GM21786 (cell line): Measurements from ENCODE around the gene ZBP1.

Source experiments
- ATAC-seq: cut with Tn5 transposase; IDR thresholded peaks from one replicate; pipeline ENCODE4 v1.9.1; 2021; ENCODE audit not compliant: unreplicated experiment

Gene ZBP1

DNA sequence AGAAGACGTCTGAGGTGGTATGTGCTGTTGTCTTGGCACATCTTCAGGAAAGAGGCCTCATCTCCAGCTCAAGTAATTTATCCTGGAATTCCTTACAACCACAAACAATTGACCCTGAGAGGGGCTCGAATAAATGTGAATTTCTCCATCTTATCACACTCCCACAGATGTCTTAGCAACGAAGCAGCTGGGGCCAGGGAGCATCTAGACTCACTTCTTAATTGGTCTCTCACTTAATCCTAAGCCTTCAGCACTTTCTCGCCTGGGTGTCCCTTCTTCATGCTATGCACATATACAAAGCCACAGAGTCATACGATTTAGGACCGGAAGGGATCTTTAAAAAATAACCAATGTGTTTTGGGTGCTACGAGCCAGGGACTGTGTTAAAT lies 32.2 kb downstream of the ZBP1 start:
- ATAC-seq, result no peak

DNA sequence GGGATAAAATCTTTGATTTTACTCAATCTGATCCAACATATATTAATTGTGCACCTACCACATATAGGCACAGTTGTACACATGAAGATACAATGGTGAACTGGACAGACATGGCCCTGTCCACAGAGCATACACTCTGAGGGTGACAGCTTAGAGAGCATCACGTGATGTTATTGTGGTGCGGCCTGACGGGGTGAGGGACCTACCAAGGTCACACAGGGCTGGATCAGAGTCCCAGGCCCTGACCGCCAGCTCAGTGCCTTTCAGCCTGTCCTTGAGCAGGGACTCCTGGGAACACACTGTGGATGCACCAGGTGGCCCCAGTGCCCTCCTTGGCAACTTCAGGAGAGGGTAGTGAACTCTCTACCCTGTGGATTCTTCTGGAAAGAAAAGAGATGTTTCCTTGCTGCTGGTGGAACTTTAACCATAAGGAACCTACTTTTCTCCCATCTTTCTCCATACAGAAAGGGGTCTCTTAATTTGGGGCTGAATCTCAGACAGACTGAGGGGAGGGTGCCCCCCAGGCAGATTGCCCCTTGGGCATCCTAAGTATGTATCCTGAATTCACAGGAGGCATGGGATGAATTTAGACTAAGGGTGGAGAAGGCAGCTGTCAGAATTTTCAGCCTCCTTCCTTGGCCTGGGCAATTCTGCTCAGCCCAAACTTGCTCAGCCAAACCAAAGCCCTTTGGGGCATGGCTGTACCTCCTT lies 32.8 kb downstream of the ZBP1 start:
- no peak for ATAC-seq

DNA sequence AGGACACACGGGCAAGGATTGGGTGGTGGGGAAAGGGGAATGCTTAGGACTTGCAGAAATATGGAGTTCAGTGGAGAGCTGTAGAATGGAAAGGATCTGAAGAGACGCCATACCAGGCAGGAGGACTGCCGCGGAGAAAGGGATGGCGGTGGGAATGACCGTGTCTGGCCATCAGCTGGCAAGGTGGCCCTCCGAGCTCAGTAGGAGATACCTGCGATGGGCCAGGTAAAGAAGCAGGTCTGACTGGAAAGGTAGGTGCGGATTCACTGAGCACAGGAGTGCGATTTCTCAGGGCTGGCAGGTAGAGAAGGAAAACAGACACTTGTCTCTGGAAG lies 33.3 kb downstream of the ZBP1 start:
- ATAC-seq, result no peak

DNA sequence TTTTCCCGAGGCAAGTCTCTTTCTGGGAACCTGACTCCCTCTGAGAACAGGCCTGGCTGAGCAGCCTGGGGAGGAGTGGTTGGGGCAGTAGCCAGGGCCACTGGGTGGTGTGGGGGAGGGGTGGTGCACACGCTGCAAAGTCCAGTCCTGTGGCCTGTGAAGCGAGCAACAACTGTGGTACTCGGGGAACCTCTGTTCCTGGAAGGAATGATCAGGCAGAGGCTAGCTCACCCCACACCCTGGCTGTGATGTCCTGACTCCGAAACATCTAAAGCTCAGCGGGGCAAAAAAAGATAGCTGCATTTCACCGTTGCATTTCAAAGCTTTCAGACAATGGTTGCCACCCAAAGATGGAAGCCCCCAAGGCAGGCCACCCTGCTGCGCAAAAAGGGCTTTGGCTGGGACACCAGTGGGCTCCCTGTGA lies 33.8 kb downstream of the ZBP1 start:
- ATAC-seq, result no peak

DNA sequence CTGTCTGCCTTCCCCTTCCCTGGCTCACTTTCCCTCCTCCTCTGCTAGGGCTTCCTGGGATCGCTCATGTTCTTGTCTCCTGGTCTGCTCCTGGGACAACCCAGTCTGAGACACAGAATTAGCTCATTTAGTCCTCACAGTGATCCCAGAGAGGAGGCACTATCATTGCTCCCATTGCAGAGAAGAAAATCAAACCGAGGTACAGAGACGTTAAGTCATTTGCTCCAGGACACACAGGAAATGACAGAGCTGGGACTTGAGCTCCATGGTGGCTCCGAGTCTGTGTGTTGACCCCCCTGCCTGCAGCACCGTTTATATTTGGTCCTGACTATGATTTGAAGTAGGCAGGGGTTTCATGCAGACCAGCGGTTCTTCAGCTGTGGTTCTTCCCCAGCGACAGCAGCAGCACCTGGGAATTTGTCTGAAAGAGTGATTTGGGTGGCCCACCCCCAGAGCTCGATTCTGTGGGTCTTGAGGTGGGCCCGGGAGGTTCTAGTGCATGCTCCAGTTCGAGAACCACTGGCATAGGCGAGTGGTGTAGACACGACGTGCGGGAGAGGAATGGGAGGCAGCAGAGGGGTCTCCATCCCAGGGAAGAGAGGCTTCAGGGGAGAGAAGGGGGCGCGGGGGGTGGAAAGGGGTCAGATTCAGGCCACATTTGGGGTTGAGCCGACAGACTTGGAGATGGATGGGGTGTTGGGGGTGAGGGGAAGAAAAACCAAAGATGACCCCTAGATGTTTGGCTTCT lies 34.6 kb downstream of the ZBP1 start:
- no peak for ATAC-seq

DNA sequence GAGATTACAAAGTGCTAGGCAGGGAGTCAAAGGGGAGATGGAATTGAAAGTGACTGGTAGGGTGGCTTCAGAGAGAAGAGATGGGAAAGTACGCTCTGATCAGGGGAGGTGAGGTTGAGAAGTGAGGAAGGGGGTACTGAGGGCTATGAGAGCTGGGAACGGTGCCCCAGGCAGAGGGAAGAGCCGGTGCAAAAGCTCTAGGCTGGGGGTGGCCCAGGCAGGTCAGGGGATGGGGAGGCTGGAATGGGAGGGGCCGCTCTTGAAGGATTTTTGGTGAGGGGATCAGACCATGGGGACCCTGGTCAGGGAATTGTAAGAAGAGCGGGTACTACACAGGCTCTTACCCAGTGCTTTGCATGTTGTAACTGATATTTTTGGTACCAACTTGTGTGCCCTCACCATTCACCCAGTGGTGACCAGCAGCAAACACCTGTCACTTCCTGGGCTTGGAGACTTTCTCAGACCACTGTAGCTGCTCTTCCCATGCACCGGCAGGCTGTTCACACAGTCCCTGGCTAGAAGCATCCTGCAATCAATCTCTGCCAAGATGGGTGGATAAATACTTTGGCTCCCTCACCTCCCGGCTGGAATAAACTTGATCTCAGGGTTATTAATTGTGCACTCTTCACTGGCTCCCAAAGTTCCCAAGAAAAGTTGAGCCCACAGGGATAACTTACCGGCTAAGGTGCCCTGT lies 35.3 kb downstream of the ZBP1 start:
- ATAC-seq, result no peak

DNA sequence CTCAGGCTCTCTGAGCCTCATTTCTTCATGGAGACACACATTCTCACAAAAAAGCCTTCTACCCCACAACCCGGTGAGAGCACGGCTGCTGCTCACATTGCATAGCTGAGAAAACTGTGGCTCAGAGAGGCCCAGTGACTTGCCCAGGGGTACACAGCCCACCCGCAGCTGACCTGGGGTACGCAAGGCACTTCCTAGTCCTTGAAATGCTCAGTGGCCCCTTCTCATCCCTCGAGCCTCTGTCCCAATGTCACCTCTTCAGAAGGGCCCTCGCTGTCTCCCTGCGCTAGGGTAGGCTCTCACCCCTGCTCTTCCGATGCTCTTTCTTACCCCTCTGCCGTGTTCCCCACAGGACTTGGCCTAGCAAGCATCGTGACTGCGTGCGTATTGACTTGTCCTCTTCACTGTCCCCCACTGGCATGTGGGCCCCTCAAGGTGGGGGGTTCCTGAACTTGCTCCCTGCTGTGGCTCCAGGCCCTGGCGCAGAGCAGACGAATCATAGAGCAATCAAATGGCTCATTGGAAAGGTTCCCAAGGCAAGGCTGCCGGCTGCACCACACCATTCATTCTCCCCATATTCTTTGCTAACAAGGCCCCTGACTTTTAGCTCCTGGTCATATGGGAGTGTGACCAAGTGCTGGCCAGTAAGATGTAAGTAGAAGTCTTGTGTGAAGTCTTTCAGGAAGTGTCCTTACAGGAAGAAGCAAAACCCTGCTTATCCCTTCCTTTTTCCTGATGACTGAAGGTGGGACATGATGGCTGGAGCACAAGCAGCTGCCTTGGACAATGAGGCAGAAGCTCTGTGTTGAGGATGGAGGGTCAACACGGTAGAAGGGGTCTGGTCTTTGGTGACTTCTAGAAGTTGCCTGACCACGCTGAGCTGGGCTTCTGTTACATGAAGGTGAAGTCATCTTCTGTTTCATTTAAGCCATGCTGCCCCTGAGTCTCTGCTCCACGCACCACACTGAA lies 36.7 kb downstream of the ZBP1 start:
- no peak for ATAC-seq

DNA sequence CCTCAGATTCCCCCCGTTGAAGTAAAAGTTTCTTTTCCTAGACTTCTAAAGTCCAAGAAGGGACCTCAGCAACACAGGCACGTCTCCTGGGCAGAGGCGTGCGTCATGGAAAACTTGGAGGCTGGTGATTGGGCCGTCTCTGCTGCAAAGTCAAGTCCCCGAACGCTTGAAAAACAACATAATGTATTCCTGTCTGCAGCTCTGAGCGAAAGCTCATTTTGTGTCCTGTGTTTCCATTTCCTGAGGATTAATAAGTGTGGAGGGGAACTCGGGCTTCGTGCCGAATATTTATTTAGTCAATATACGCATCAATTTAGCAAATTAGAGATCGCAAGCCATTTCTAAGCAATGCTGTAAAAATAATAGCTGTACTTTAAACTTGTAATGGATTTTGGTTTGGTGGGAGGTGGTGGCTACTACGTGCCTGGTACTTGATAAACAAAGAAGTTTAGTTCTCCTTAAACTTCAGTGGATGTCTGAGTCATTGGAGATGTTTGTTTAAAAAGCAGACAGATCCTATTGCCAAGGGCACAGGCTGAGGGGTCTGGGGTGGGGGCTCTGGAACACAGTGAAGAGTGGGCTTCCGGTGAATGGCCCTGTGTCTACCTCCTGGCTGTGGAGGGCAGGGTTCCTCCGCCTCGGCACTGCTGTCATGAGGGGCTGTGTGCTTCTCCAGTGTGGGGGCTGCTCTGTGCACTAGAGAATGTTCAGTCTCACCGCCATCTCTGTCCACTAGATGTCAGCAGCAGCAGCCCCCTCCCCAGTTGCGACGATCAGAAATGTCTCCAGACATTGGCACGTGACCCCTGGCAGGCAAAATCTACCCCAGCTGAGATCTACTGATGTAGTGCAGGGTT lies 37.6 kb downstream of the ZBP1 start:
- no peak for ATAC-seq

DNA sequence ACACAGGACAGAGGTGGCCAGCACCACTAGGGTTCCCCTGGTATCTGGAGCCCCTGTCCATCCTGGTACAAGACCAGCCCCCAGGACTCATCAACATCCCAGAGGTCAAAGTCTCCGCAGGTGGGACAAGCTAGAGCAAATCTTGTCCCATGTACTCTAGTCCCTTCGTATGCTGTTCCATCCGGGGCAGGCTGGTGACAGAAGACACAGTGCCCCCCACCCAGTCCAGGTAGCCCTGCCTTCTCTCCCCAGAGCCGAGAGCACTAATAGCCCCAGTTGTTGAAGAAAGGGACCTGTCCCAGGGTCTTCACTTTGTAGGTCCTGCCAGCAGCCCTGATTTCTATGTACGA lies 38.2 kb downstream of the ZBP1 start:
- no peak for ATAC-seq

DNA sequence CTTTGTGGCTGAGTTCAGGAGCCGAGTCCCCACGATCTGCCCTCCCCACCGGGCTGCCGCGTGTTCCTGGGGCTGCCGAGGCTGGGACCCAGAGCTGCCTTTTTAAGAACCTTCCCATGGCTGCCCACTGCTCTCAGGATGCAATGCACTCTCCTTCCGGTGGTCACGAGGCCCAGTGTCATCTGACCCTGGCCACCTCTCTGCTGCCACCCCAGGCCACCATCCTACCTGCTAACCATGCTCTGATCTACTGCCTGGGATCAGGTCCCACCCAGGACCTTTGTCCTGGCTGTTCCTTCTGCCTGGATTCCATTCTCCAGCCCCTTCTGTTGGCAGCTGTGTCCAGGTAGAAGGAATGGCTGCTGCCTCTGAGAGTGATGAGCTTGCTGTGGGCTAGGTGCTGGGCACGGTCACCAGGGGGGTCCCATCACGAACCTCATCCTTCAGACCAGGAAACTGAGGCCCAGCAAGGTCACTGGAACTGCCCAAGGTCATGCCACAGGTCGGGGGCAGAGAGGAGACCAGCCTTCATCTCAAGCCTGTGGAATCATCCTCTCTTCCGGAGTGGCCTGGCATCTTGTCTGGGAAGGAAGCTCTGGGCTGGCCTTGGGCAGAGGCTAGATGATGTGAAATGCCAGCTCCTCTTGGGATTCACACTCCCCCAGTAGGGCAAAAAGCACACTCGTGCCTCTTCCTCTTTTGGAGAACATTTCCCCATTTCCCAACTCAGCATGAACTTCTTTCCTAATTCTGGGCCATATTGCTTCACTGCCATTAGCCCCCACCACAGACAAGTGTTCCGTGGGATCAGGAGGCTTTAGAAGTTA lies 38.8 kb downstream of the ZBP1 start:
- ATAC-seq, result no peak

DNA sequence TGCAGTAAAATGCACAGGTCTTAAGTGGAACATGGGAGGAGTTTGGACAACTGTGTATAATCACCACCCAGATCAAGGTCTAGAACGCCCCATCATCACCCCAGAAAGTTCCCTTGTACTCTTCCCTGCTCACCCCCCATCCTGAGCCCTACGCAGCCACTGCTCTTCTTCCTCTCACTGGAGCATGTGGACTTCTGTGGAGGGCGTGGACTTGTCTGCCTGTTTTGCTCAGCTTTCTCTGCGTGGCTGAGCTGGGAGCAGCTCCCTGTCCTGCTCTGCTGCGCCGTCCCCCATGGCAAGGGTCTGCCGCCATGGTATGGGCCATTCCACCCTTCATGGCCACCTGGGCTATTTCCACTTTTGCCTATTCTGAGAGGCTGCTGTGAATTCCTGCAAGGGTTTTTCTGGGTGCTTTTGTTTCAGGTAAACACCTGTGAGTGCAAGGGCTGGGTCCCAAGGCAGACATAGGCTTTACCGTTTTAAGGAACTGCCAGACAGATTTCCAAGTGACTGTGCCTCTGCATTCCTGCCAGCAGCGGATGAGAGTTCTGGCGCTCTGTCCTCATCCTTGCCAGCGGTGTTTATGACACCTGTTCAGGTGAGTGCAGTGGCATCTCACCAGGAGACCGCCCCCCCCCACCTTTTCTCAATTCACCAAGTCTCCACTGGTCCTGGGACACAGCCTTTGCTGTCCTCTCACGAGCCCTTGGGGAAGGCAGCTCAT lies 39.6 kb downstream of the ZBP1 start:
- no peak for ATAC-seq

DNA sequence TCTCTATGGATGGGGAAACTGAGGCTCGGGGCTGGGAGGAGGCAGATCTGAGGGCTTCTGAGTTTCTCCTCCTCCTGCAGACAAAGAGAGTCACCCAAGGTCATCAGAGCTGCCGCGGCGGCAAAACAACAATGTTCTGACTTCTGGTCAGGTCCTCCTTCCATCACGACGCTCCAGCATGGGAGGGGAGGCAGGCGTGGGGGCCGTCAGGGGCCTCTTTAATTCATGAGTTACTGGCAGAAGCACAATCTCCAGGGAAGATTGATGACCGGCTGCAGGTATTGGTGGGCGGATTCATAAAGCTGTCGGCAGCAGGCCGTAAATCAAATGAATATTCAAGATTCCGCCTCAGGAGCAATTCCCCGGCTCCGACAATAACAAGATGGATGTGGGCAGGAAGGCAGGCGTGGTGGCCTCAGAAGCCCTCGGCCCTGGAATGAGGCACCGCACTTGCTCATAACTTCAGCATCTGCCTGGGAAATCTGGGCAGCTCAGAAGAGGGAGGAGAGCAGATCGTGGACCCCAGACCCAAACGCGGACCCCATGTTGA lies 40.3 kb downstream of the ZBP1 start:
- no peak for ATAC-seq

DNA sequence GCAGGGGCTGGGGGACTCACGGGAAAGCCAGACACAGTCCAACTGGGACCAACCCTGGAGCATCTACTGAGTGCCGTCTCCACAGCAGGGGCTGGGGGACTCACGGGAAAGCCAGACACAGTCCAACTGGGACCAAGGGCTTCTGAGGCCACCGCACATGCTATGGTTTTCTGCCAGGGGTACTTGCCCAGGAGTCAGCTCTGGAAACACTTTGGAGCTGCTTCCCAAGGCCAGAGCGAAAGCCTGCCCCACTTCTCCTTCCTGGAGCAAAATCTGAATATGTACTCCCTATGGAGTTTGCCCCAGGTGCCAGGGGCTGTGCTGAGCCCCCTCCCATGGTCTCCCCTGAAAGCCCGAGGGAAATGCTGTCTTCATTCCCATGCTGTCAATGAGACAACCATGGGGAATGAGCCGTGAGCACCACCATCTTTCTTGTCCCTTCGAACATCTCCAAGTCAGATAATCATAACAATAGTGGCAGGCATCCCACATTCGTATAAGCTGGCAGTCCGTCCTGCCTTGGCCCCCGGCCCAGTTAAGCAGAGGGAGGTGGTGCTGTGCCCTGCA lies 40.8 kb downstream of the ZBP1 start:
- no peak for ATAC-seq

DNA sequence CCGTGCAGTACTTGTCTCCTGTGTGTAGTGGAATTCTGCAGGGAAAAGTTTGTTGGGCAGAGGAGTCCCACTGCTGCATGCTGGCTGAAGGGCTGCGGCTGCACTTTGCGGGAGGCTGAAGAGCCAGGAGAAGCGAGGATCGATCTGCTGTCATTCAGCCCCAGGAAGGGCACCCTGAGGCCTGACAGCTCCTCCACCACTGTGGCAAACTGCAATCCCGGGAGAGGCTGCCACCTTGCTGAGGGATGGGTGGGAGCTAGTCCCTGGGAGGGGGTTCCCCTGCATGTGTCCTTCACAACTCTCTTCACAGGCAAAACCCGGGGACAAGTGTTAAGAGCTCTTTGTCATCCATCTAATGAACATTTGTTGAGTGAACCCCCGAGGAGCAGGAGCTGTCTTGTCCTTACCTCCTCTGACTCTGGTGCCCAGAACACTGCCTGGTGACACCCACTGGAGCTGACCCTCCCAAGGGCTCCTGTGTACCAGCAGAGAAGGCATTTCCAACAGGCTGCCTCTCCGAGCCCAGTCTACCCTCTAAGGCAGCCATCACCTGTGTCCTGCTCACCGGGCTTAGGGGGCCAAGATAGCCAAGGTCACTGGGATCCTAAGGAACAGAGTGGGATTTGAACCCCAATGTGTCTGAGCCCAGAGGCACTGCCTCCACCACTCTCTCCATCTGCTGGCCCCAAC lies 41.6 kb downstream of the ZBP1 start:
- ATAC-seq, result no peak

DNA sequence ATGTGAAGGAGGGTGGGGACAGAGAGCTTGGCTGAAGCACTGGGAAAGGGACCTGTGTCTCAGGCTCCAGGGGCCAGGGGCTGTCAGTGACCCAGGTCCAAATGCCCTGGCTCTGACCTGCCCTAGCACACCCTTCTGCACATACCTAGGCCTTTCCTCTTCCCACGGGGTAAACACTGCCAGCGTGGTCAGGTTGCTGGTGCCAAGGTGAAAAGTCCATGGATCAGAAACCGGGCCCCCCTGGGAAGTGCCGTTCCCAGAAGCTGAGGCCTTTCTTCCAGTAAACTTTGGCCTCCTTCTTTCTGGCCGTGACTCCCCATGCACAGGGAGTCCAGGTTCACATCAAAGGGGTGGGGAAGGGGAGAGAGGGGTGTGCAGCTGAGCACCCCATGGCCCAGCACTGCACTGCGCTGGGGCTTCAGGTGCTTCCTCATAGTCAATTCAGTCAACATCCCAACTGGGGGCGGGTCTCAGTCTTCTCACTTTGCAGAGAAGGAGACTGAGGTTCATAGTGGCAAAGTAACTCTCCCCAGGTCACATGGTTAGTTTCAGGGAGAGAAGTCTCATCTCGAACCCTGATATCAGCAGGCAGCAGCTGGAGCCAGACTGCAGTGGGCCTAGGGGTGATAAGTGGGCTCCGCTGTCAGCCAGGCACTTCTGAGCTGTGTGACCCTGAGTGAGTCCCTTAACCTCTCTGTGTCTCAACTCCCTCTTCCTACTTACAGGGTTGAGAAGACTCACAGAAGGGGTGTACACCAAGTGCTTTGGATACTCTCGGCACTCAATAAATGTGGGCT lies 42.3 kb downstream of the ZBP1 start:
- ATAC-seq, result no peak

DNA sequence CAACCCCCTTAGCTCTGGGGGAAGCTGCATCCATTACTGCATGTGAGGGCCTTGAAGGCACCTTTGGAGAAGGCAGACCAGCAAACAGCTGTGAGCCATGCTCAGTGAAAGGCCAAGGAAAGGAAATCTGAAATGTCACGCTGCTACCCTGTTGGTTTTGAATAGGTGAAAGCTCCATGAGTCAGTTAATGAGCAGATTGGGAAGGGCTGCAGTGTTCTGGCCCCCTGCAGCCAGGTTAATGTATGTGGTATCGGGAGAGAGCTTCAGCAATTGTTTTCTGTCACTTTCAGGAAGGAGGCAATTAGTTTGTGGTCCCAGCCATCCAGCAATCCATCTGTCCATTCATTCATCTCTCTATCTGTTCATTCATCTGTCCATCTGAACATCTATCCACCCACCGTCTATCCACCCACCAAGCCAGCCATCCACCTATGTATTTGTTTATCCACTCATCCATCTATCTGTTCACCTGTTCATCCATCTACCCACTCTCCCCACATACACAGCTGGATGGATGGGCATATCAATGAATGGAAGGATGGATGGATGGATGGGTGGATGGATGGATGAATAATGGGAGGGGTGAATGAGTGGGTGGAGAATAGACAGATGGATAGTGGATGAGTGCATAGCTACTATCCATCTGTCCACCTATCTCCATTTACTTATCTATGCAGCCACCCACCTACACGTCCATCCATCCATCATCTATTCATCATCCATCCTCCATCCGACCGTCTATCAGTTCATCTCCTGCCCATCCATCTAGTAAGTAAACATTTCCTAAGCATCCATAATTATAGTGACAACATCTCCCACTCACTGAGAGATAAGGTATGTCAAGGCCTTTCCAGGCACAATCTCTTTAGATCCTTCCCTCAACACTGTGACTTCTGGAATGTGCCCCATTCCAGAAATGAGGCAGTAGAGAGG lies 43.3 kb downstream of the ZBP1 start:
- no peak for ATAC-seq
